Activated naive CD4-positive, alpha-beta T cell treated with anti-CD3 and anti-CD28 coated beads, Interleukin-2, amount 50 U/mL, for 24 hours (primary cell): ENCODE results near the gene FGFR2.
A peak's percentile ranks its signal among the peaks of the same experiment; 100 is the strongest.

ENCODE experiments used
- H3K27ac Mint-ChIP-seq: one replicate; pipeline ENCODE4 v1.8.0; 2021; ENCODE audit warnings: mild to moderate bottlenecking, mixed read lengths
- H3K27me3 Mint-ChIP-seq: one replicate; pipeline ENCODE4 v1.8.0; 2021; ENCODE audit warnings: mixed read lengths
- H3K36me3 Mint-ChIP-seq: one replicate; pipeline ENCODE4 v1.8.0; 2021; ENCODE audit warnings: mixed read lengths
- H3K4me1 Mint-ChIP-seq: one replicate; pipeline ENCODE4 v1.8.0; 2021; ENCODE audit warnings: mixed read lengths
- H3K4me3 Mint-ChIP-seq: one replicate; pipeline ENCODE4 v1.8.0; 2021; ENCODE audit warnings: mild to moderate bottlenecking, mixed read lengths
- H3K9me3 Mint-ChIP-seq: one replicate; pipeline ENCODE4 v1.8.0; 2021; ENCODE audit warnings: mixed read lengths

The FGFR2 gene

DNA sequence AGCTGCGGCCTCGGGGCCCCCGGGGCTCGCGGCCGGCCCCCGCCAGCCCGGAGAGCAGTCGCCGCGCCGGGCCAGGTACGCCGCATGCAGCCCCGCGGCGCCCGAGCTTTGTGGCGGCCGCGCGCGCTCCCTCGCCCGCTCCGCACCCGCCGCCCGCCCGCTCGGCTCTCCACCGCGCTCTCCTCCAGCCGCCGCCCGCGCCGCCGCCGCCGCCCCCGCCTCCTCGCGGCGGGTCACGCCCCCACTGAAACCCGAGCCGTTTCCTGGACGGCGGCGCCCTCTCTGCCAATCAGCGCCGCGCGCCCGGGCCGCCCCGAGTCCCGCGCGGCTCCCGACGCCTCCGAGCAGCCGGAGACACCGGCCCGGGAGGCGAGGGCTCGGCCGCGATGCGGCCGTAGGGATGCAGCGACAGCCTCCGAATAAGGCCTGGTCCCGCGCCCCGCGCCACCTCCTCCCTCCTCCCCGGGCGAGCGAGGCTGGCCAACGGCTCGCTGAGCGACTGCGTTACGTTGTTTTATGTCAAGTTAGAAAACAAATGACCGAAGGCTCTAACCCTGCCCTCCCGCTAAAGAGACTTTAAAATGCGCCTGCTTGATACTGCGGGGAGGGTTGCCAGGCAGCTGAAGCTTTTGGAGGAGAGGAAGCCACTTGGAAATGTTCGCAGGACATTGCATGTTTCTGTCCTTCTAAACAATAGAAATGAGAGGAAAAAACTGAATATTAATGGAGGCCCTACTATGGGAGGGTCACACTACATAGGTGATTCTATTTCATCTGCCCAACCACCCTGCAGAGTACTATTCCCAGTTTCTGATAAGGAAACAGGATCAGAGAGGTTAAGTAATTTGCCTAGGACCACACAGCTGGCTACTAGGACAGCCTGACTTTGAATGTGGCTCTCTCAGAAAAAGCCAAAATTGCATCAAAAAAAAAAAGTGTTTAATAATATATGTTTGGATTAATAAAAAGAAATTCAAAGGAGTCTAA is at the start of gene FGFR2:
TSS of gene FGFR2 (minus strand) at position 182 of the 987 bp plus-strand sequence. CDS start 4,627 bp downstream, outside the sequence.
- Mint-ChIP-seq H3K27me3 (peaks cover 36% of the 10 kb centered on the region), H3K9me3 (no peaks in the 10 kb centered on the region), H3K4me1 (peaks cover 7% of the 10 kb centered on the region), H3K4me3 (no peak within 1 kb of the TSS), H3K36me3 (no peaks in the 10 kb centered on the region), H3K27ac (no peak within 1 kb of the TSS)

DNA sequence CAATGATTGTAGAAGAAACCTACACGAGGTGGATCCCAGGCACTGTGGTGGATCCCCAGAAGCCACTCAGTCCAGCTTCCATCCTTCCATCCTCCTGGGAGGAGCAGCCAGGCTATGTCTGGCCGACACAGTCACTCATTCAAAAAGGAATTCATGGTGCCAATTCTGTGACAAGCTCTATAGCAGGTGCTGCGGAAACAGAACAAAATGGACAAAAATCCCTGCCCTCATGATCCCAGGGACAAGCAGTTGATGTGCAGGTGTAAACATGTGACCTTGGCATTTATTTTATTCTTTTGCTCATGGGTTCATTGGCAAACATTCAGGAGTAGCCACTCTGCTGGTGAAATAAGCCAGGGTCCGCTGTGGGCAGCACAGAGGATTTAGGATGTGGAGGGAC is 49.2 kb upstream of the FGFR2 start:
- Mint-ChIP-seq H3K36me3 (no peaks in the 10 kb centered on the region), H3K4me3 (no peak overlapping the region), H3K27me3 (peaks cover 6% of the 10 kb centered on the region), H3K27ac (no peak overlapping the region), H3K4me1 (no peaks in the 10 kb centered on the region), H3K9me3 (no peaks in the 10 kb centered on the region)

DNA sequence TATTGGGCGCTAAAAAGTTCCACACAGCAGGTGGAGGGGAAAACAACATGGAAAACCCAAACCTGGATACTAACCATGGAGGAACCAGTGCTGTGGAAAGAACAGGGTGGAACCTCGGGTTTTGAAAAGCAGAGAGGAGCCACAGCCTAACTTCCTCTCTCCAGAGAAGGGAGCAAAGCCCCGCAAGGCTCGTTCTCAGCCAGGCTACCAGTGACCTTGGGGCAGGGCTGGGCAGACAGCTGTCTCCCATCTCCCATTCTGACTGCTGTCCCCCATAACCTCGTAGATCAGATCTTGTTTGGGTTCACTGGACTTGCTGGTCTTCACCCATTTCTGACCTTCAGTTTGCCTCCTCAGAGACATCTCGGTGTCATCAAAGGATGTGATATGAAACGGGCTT is 47.5 kb upstream of the FGFR2 start:
- H3K9me3 Mint-ChIP-seq, result peaks cover 8% of the 10 kb centered on the region
- H3K36me3 Mint-ChIP-seq, result no peaks in the 10 kb centered on the region
- no peak overlapping the region for H3K4me3 Mint-ChIP-seq
- no peak overlapping the region for H3K27ac Mint-ChIP-seq
- peaks cover 6% of the 10 kb centered on the region for H3K27me3 Mint-ChIP-seq
- no peaks in the 10 kb centered on the region for H3K4me1 Mint-ChIP-seq

DNA sequence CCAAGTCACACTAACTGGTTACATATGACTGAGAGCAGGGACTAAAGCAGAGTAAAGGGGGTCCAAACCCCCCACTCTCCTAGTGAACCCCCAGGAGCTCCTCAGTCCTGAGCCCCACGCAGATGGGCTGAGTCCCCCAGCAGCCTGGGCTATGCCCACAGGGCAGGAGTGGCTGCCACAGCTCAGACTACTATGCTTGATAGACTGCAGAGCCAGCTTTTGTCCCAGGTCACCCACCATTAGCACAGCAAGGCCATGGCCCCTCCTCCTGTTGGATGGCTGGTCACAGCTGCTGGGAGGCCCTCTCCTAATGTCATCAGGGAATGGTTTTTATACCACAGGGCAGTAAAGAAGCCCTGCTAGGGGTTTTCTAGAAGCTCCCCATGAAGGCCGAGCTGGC is 46.3 kb upstream of the FGFR2 start:
- Mint-ChIP-seq H3K27me3 (peaks cover 6% of the 10 kb centered on the region), H3K4me1 (no peaks in the 10 kb centered on the region), H3K9me3 (peaks cover 8% of the 10 kb centered on the region), H3K36me3 (no peaks in the 10 kb centered on the region), H3K4me3 (no peak overlapping the region), H3K27ac (no peak overlapping the region)

DNA sequence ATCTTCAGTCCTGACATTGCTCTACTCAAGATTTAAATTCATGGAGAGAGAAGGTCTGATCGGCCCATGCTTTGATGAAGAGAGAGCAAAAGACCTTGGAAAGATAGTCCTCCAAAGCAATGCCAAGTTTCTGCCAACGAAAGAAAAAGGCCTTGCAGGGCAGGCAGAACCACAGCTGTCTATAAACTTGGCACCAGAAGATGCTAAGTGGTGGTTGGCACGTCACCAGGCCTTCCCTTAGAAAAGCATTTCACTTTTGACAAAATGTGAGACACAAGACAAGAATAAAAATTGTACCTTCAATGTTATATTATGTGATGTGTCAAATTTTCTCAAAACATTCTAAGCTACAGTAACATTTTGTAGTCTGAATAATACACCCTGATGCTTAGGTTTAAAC is 42.0 kb upstream of the FGFR2 start:
- Mint-ChIP-seq H3K4me3 (no peak overlapping the region), H3K9me3 (peaks cover 15% of the 10 kb centered on the region), H3K4me1 (no peaks in the 10 kb centered on the region), H3K27me3 (peaks cover 5% of the 10 kb centered on the region), H3K36me3 (no peaks in the 10 kb centered on the region), H3K27ac (no peak overlapping the region)

DNA sequence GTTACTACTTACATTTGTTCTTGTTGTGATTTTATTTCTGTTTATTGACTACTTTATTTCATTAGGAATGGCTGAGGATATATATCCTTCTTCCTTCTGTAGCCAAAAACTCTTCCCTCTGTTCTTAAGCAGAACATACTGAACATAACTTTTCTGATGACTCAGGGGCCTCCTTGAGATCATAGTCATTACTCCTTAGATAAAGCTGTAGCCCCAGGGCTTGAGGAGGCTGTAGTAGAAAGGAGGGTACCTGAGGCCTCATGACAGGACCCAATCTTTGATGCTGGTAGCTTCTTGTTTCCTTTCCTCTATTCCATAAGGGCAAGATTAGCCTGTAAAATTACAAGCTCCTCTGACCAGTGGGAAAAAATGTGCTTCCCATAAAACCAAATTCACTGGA is 41.2 kb upstream of the FGFR2 start:
- Mint-ChIP-seq H3K4me1 (no peaks in the 10 kb centered on the region), H3K27me3 (peaks cover 3% of the 10 kb centered on the region), H3K9me3 (peaks cover 15% of the 10 kb centered on the region), H3K36me3 (no peaks in the 10 kb centered on the region), H3K4me3 (no peak overlapping the region), H3K27ac (no peak overlapping the region)

DNA sequence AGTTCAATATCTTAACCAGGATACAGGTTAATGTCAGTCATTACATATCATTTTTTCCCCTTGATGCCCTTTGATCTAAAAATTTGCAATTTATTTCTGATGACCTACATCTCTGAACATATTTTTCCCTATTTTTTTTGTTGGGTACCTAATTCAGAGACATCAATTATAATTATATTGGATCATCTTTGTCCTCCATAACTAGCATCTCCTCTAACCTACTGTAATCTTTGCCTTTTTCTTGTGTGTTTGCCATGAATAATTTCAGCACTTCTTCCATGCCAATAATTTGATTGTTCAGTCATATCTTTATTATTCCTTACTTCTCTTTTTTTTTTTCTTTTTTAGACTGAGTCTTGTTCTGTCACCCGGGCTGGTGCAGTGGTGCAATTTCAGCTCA is 39.2 kb upstream of the FGFR2 start:
- H3K4me3 Mint-ChIP-seq, result no peak overlapping the region
- peaks cover 15% of the 10 kb centered on the region for H3K9me3 Mint-ChIP-seq
- no peaks in the 10 kb centered on the region for H3K27me3 Mint-ChIP-seq
- no peaks in the 10 kb centered on the region for H3K36me3 Mint-ChIP-seq
- no peaks in the 10 kb centered on the region for H3K4me1 Mint-ChIP-seq
- no peak overlapping the region for H3K27ac Mint-ChIP-seq

- Mint-ChIP-seq H3K4me1 (no peaks in the 10 kb centered on the region), H3K36me3 (no peaks in the 10 kb centered on the region), H3K27ac (no peak overlapping the region), H3K9me3 (peaks cover 7% of the 10 kb centered on the region), H3K4me3 (no peak overlapping the region), H3K27me3 (no peaks in the 10 kb centered on the region)
These were observed 34.8 kb upstream of the FGFR2 start for GRCh38 chr10:121633056-121633455.

GRCh38 chr10:121631365-121632029 is 33.3 kb upstream of the FGFR2 start:
- H3K4me1 Mint-ChIP-seq, result no peaks in the 10 kb centered on the region
- no peaks in the 10 kb centered on the region for H3K9me3 Mint-ChIP-seq

GRCh38 chr10:121628859-121629258 is 30.6 kb upstream of the FGFR2 start:
- no peaks in the 10 kb centered on the region for H3K9me3 Mint-ChIP-seq
- H3K4me3 Mint-ChIP-seq, result no peak overlapping the region
- no peaks in the 10 kb centered on the region for H3K36me3 Mint-ChIP-seq
- no peaks in the 10 kb centered on the region for H3K27me3 Mint-ChIP-seq
- H3K4me1 Mint-ChIP-seq, result no peaks in the 10 kb centered on the region
- H3K27ac Mint-ChIP-seq, result no peak overlapping the region

More at GRCh38 chr10:121631365-121632029, 33.3 kb upstream of the FGFR2 start:
- no peaks in the 10 kb centered on the region for H3K36me3 Mint-ChIP-seq
- H3K27me3 Mint-ChIP-seq, result no peaks in the 10 kb centered on the region
- H3K4me3 Mint-ChIP-seq, result no peak overlapping the region
- H3K27ac Mint-ChIP-seq, result no peak overlapping the region

DNA sequence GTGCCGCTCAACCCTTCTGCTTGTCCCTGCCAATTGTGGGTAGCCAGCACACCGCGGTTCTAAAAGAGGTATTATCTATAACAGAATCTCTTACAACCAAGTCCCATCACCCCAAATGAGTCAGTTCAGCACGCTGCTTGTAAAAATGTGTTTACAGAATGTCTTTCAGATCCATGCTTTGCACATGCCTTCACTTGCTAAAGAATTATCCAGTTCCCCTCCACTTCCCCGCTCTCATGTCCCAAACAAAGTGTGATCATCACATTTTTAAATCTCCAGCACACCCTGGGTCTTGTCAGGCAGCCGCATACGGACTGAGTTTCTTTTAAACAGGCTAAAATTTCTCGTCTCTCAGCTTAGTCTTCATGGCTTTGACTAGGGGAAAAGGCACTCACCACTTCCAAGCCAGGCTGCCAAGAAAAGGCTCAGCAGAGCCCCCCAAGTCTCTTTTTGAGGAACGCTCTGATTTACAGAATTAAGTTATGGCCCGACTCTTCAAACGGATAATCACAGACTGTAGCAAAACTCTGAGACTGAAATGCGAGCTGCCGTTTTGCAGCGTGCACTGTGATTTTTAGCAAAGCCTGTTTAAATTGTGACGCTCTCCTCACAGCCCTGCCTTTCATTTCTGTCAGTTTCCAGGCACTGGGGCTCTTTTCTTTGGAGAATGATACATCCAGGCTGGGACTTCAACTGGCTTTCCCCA is 29.8 kb upstream of the FGFR2 start:
- Mint-ChIP-seq H3K27me3 (no peaks in the 10 kb centered on the region), H3K4me1 (no peaks in the 10 kb centered on the region), H3K4me3 (no peak overlapping the region), H3K36me3 (no peaks in the 10 kb centered on the region), H3K9me3 (no peaks in the 10 kb centered on the region), H3K27ac (peak overlapping the region; percentile 10)

- Mint-ChIP-seq H3K4me1 (no peaks in the 10 kb centered on the region), H3K9me3 (no peaks in the 10 kb centered on the region), H3K27ac (no peak overlapping the region), H3K27me3 (no peaks in the 10 kb centered on the region), H3K4me3 (no peak overlapping the region), H3K36me3 (no peaks in the 10 kb centered on the region)
These were observed 26.7 kb upstream of the FGFR2 start for GRCh38 chr10:121624836-121625486.

GRCh38 chr10:121618906-121619305 is 20.7 kb upstream of the FGFR2 start:
- Mint-ChIP-seq H3K4me3 (no peak overlapping the region), H3K4me1 (no peaks in the 10 kb centered on the region), H3K36me3 (no peaks in the 10 kb centered on the region), H3K27ac (no peak overlapping the region), H3K9me3 (no peaks in the 10 kb centered on the region), H3K27me3 (no peaks in the 10 kb centered on the region)

DNA sequence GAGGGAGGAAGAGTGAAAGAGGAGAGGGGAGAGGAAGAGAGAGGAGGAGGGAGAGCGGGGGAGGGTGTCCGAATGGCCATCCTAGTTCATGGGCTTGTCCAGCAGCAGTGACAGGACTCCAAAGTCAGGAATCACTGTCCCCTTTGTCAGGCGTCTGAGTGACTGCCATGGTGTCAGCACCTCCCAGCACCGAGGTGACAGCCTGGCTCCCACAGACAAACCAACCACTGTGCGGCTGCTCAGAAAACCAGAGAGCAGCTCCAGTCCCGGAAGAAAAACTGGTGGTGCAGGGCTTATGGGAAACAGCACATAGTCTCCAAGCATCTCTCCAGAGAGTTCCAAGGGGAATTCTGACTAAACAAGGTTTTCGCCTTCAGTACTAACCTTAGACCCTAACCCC is 18.9 kb upstream of the FGFR2 start:
- H3K27ac Mint-ChIP-seq, result no peak overlapping the region
- H3K27me3 Mint-ChIP-seq, result no peaks in the 10 kb centered on the region
- no peak overlapping the region for H3K4me3 Mint-ChIP-seq
- no peaks in the 10 kb centered on the region for H3K4me1 Mint-ChIP-seq
- no peaks in the 10 kb centered on the region for H3K36me3 Mint-ChIP-seq
- H3K9me3 Mint-ChIP-seq, result no peaks in the 10 kb centered on the region

DNA sequence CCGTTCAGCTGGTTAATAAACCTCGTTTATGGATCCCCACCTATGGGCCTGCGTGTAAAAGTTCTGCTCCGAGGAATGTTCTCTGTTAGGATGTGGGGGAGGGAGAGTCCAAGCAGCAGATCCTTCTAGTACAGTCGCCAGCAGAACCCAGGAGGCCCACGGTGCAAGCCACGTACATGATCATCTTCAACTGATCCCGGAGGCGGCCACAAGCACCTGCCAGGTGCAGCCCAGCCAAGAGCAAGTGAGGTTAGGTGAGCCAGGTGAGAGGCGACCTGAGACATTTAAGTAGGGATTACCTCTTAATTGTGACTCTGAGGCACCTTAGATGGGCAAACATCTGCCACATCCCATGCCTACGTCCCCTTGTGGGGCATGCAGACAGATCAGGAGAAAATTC is 18.0 kb upstream of the FGFR2 start:
- Mint-ChIP-seq H3K9me3 (no peaks in the 10 kb centered on the region), H3K27me3 (no peaks in the 10 kb centered on the region), H3K27ac (no peak overlapping the region), H3K36me3 (no peaks in the 10 kb centered on the region), H3K4me1 (no peaks in the 10 kb centered on the region), H3K4me3 (no peak overlapping the region)
